HEK293 (cell line): ENCODE results near the gene CDHR5.

Source experiments
- CTCF ChIP-seq: fragments of 450-650 bp; formaldehyde crosslinking; IDR thresholded peaks from 2 replicates; pipeline ENCODE4 v1.5.1; 2016; ENCODE audit warnings: missing biosample characterization, missing genetic modification characterization
- ZBTB17 ChIP-seq: fragments of 450-650 bp; formaldehyde crosslinking; IDR thresholded peaks from 2 replicates; pipeline ENCODE4 v1.5.1; 2016; ENCODE audit warnings: missing biosample characterization, missing genetic modification characterization
- ZNF776 ChIP-seq: fragments of 450-650 bp; formaldehyde crosslinking; IDR thresholded peaks from 2 replicates; pipeline ENCODE4 v1.5.0; 2017; ENCODE audit warnings: missing biosample characterization, missing genetic modification characterization, borderline replicate concordance

DNA sequence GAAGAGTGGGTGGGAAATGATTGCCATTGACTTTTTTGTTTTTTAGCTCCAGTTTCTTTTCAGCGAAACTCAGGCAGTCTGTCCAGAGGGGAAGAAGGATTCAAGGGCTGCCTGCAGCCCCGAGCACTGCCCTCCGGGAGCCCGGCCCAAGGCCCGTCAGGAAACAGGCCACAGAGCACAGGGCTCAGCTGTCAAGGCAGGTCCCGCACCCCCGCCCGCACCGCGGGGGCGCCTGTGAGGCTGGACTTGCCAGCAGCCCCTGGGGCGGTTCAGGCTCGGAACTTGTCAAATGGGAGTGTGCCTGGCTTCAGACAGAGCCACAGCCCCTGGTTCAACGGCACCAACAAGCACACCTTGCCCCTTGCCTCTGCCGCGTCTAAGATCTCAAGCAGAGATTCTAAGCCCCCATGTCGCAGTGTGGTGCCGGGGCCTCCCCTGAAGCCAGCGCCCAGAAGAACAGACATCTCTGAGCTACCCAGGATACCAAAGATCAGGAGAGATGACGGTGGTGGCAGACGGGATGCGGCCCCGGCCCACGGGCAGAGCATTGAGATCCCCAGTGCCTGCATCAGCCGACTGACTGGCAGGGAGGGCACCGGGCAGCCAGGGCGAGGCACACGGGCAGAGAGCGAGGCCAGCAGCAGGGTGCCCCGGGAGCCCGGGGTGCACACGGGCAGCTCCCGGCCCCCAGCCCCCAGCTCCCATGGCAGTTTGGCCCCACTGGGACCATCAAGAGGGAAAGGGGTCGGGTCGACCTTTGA is 17.6 kb downstream of the CDHR5 start:
- TF ChIP-seq CTCF (tag by site-specific recombination) (no peak), ZBTB17 (tag by site-specific recombination) (no peak), ZNF776 (tag by site-specific recombination) (no peak)
